ENCODE data around the gene LRIG3. TPM values are rescaled to one million over a fixed set of nuclear protein-coding genes. Genes with fewer than 3 reads are reported as not detected.

LRIG3 gene
- total RNA-seq: 94.5 and 164 TPM in 2 replicates

GRCh38 chr12:58920102-58920960, at the start of gene LRIG3:
LRIG3 (minus strand) TSS chr12:58920504; CDS start chr12:58920235, 269 bp downstream.

